Astrocyte (in vitro differentiated cells and primary cell): Measurements from ENCODE around the gene PLXNB3. TPM values are rescaled to one million over a fixed set of nuclear protein-coding genes. Genes with fewer than 3 reads are reported as not detected.
"Not testable (repeated sequence)": the region's sequence is repeated elsewhere in the genome, so short reads cannot be mapped to it uniquely, and the experiment has no call there.

Experiments used
- DNase-seq: peaks from one replicate; pipeline ENCODE4 v3.0.0-alpha.2; 2010; ENCODE audit warnings: low read depth
- FAIRE-seq: peaks from 2 replicates; lab custom pipeline; 2011; peaks lifted over from hg19 to GRCh38; lab: Jason Lieb, UNC
- H2AFZ ChIP-seq: 2 replicates; pipeline ENCODE4 v1.6.0; 2012; ENCODE audit warnings: low read depth, low read length, inconsistent platforms
- H3K27ac ChIP-seq: 2 replicates; pipeline ENCODE4 v1.5.1; 2011; ENCODE audit warnings: low read depth, low read length, inconsistent platforms
- H3K27me3 ChIP-seq: 2 replicates; pipeline ENCODE4 v1.6.0; 2011; ENCODE audit warnings: low read length, inconsistent platforms; ENCODE audit not compliant: insufficient read depth
- H3K36me3 ChIP-seq: 2 replicates; pipeline ENCODE4 v1.5.1; 2011; ENCODE audit warnings: low read length, inconsistent platforms; ENCODE audit not compliant: insufficient read depth
- H3K4me1 ChIP-seq: 2 replicates; pipeline ENCODE4 v1.5.1; 2011; ENCODE audit warnings: low read length, inconsistent platforms; ENCODE audit not compliant: insufficient read depth
- H3K4me2 ChIP-seq: 2 replicates; pipeline ENCODE4 v1.6.0; 2012; ENCODE audit warnings: low read length, inconsistent platforms
- H3K4me3 ChIP-seq: 2 replicates; pipeline ENCODE4 v1.5.1; 2011; ENCODE audit warnings: low read depth, mild to moderate bottlenecking, low read length, inconsistent platforms; ENCODE audit not compliant: insufficient read depth
- H3K79me2 ChIP-seq: 2 replicates; pipeline ENCODE4 v1.6.0; 2012; ENCODE audit warnings: mild to moderate bottlenecking, low read length, inconsistent platforms; ENCODE audit not compliant: insufficient read depth
- H3K9ac ChIP-seq: 2 replicates; pipeline ENCODE4 v1.6.0; 2012; ENCODE audit warnings: mild to moderate bottlenecking, low read length, inconsistent platforms
- H3K9me3 ChIP-seq: 2 replicates; pipeline ENCODE4 v1.5.1; 2012; ENCODE audit warnings: low read depth, mild to moderate bottlenecking, low read length, inconsistent platforms; ENCODE audit not compliant: insufficient read depth
- H4K20me1 ChIP-seq: 2 replicates; pipeline ENCODE4 v1.6.0; 2012; ENCODE audit warnings: low read length, inconsistent platforms; ENCODE audit not compliant: insufficient read depth
- H3K27ac Mint-ChIP-seq: one replicate; pipeline ENCODE4 v1.8.0; 2021; ENCODE audit warnings: mild to moderate bottlenecking, mixed read lengths; ENCODE audit not compliant: unreplicated experiment
- H3K27me3 Mint-ChIP-seq: one replicate; pipeline ENCODE4 v1.8.0; 2021; ENCODE audit warnings: low read depth, mixed read lengths; ENCODE audit not compliant: unreplicated experiment
- H3K36me3 Mint-ChIP-seq: one replicate; pipeline ENCODE4 v1.8.0; 2021; ENCODE audit warnings: low read depth, mixed read lengths; ENCODE audit not compliant: unreplicated experiment
- H3K4me1 Mint-ChIP-seq: one replicate; pipeline ENCODE4 v1.8.0; 2021; ENCODE audit warnings: low read depth, mixed read lengths; ENCODE audit not compliant: unreplicated experiment
- H3K4me3 Mint-ChIP-seq: one replicate; pipeline ENCODE4 v1.8.0; 2021; ENCODE audit warnings: mild to moderate bottlenecking, moderate library complexity, mixed read lengths; ENCODE audit not compliant: unreplicated experiment
- H3K9me3 Mint-ChIP-seq: one replicate; pipeline ENCODE4 v1.8.0; 2021; ENCODE audit warnings: mild to moderate bottlenecking, mixed read lengths; ENCODE audit not compliant: unreplicated experiment
- CTCF ChIP-seq: IDR thresholded peaks from 2 replicates; pipeline ENCODE4 v1.5.1; 2011; ENCODE audit warnings: low read depth, mild to moderate bottlenecking, inconsistent platforms, low read length, moderate library complexity; ENCODE audit not compliant: insufficient read depth
- EZH2 ChIP-seq: IDR thresholded peaks from 2 replicates; pipeline ENCODE4 v1.6.1; 2012; ENCODE audit warnings: mild to moderate bottlenecking, low read length, inconsistent platforms; ENCODE audit not compliant: insufficient read depth
- total RNA-seq: library from RNA; stranded (reverse); gene quantifications from 2 replicates; pipeline ENCODE4 v1.2.1, GENCODE V29; 2021

Gene PLXNB3
- total RNA-seq, 1 donor from 2014 or later, result 5.3 TPM

GRCh38 chrX:153746359-153746758 is 17.7 kb upstream of the PLXNB3 start:
- no peaks in the 10 kb centered on the region for H3K36me3 ChIP-seq
- Mint-ChIP-seq H3K9me3 (no peaks in the 10 kb centered on the region), H3K4me3 (no peak overlapping the region), H3K36me3 (no peaks in the 10 kb centered on the region), H3K27me3 (peaks cover 6% of the 10 kb centered on the region), H3K27ac (no peak overlapping the region), H3K4me1 (no peaks in the 10 kb centered on the region)
- FAIRE-seq (no peak), DNase-seq (no peak)
- no peak overlapping the region for H3K4me3 ChIP-seq
- no peaks in the 10 kb centered on the region for H3K9me3 ChIP-seq
- no peaks in the 10 kb centered on the region for H3K79me2 ChIP-seq
- no peak for TF ChIP-seq CTCF
- no peak overlapping the region for H3K27ac ChIP-seq
- H3K4me2 ChIP-seq, result no peak overlapping the region
- H2AFZ ChIP-seq, result no peak overlapping the region
- no peaks in the 10 kb centered on the region for H4K20me1 ChIP-seq
- no peaks in the 10 kb centered on the region for H3K4me1 ChIP-seq
- no peak overlapping the region for H3K9ac ChIP-seq
- no peaks in the 10 kb centered on the region for H3K27me3 ChIP-seq

- H3K36me3 Mint-ChIP-seq, DNase-seq, H3K27me3 ChIP-seq, FAIRE-seq, H3K79me2 ChIP-seq, H3K9me3 ChIP-seq, H3K4me2 ChIP-seq, H3K9me3 Mint-ChIP-seq, H3K4me1 Mint-ChIP-seq, H3K27ac ChIP-seq, H3K9ac ChIP-seq, H3K4me1 ChIP-seq, H3K4me3 ChIP-seq, H3K27ac Mint-ChIP-seq, H3K27me3 Mint-ChIP-seq, H2AFZ ChIP-seq, H4K20me1 ChIP-seq, H3K36me3 ChIP-seq, H3K4me3 Mint-ChIP-seq: not testable (repeated sequence)
Observed at GRCh38 chrX:153746991-153747390, 17.1 kb upstream of the PLXNB3 start.

- not testable (repeated sequence) for H3K9me3 ChIP-seq, H3K79me2 ChIP-seq, H3K9ac ChIP-seq, H3K9me3 Mint-ChIP-seq, H3K4me1 Mint-ChIP-seq, H3K4me2 ChIP-seq, H3K27ac ChIP-seq, H3K27me3 Mint-ChIP-seq, H2AFZ ChIP-seq, H3K27me3 ChIP-seq, DNase-seq, H3K36me3 Mint-ChIP-seq, H3K4me3 ChIP-seq, H3K4me1 ChIP-seq, H3K27ac Mint-ChIP-seq, FAIRE-seq, H4K20me1 ChIP-seq, H3K4me3 Mint-ChIP-seq, H3K36me3 ChIP-seq
Observed at GRCh38 chrX:153749017-153749416, 15.0 kb upstream of the PLXNB3 start.

DNA sequence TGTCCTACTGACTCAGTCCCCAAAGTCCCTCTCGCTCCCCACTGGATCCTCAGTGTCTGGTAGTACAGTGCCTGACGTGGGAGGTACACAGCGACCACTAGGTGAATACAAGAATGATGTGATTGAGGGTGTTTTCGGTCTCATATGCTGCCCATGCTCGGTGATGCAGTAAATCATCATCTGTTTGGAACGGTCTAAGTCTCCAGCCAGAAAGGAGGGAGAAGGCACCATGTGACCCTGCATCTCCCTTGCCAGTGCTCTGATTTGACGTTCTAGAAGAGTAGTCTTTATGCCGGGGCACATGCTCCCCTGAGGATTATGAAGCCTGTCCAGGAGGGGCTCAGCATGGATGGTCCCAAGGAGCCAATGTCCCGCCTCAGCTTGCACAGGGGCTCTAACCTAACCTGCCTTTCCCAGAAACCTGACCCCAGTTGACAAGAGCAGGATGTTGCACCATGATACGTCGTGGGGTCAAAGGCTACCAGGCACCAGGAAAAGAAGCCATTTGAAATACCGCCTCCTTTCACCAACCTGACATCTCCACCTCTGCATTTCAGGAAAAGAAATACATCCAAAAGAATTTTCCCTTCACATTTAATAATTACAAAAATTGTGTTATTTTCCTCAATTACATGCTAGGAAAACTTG is 13.8 kb upstream of the PLXNB3 start:
- no peak overlapping the region for H3K4me2 ChIP-seq
- FAIRE-seq (no peak), DNase-seq (no peak)
- H3K79me2 ChIP-seq, result no peaks in the 10 kb centered on the region
- no peaks in the 10 kb centered on the region for H3K4me1 Mint-ChIP-seq
- TF ChIP-seq EZH2 (no peak), CTCF (no peak)
- peaks cover 6% of the 10 kb centered on the region for H3K27me3 Mint-ChIP-seq
- no peaks in the 10 kb centered on the region for H3K36me3 ChIP-seq
- H3K9me3 ChIP-seq, result no peaks in the 10 kb centered on the region
- no peaks in the 10 kb centered on the region for H4K20me1 ChIP-seq
- H3K9me3 Mint-ChIP-seq, result no peaks in the 10 kb centered on the region
- H2AFZ ChIP-seq, result no peak overlapping the region
- no peak overlapping the region for H3K27ac ChIP-seq
- no peak overlapping the region for H3K4me3 ChIP-seq
- no peaks in the 10 kb centered on the region for H3K36me3 Mint-ChIP-seq
- no peaks in the 10 kb centered on the region for H3K4me1 ChIP-seq
- H3K27ac Mint-ChIP-seq, result no peak overlapping the region
- H3K9ac ChIP-seq, result no peak overlapping the region
- no peak overlapping the region for H3K4me3 Mint-ChIP-seq
- H3K27me3 ChIP-seq, result no peaks in the 10 kb centered on the region
